Ovary (tissue), 10 donors: ENCODE measurements around the gene FAM120B. TPM values are rescaled to one million over a fixed set of nuclear protein-coding genes. Genes with fewer than 3 reads are reported as not detected.

Experiments
- DNase-seq, 5 donors: peaks; one replicate each; pipeline ENCODE4 v3.0.0-alpha.2; 2019 to 2020
- H3K27ac ChIP-seq, 2 donors: fragments of 200-600 bp; one replicate each; pipeline versions ENCODE4 v1.5.1 to v1.8.0; 2019 to 2022
- H3K27me3 ChIP-seq: fragments of 200-600 bp; one replicate; pipeline ENCODE4 v1.8.0; 2022
- H3K36me3 ChIP-seq: fragments of 200-600 bp; sonication (generic); one replicate; pipeline ENCODE4 v1.5.1; 2019
- H3K4me1 ChIP-seq: one replicate; pipeline ENCODE4 v1.8.1; 2013; ENCODE audit warnings: mild to moderate bottlenecking, moderate library complexity; ENCODE audit not compliant: insufficient read depth
- H3K4me3 ChIP-seq: fragments of 200-600 bp; sonication (generic); one replicate; pipeline ENCODE4 v1.5.1; 2017
- H3K9me3 ChIP-seq, 2 donors: fragments of 200-600 bp in 1 of 2; sonication (generic) in 1 of 2; one replicate each; pipeline versions ENCODE4 v1.5.1 to v1.8.1; 2013 to 2019; ENCODE audit warnings: mild to moderate bottlenecking in 1 of 2, moderate library complexity in 1 of 2
- EP300 ChIP-seq: sonication (generic); formaldehyde crosslinking; IDR thresholded peaks from one replicate; pipeline ENCODE4 v1.6.1; 2017; ENCODE audit warnings: antibody characterized with exemption
- POLR2A ChIP-seq: fragments of 450-650 bp; IDR thresholded peaks from one replicate; pipeline ENCODE4 v1.6.1; 2017; ENCODE audit warnings: antibody characterized with exemption, mild to moderate bottlenecking, moderate library complexity
- WGBS, 3 donors: extraction: QIAGEN DNeasy Blood & Tissue Kit in 1 of 3; methylation state at CpG; one replicate each; pipeline versions ENCODE4 v1.1.5 to v1.1.7; 2013 to 2017; 5-methylcytosine and 5-hydroxymethylcytosine counted together
- intact Hi-C, 4 donors: fragments of 100-400 bp; cut with DNase I; formaldehyde crosslinking; loops; one replicate each; pipeline versions ENCODE4 v1.11.0 to v1.15.1; 2022 to 2023
- long read RNA-seq, 3 donors: library from polyadenylated mRNA in 2 of 3; unstranded in 2 of 3; transcript quantifications; one replicate each; pipeline ENCODE4 v2.0.0 and lab custom pipeline, GENCODE V29; 2021 to 2026
- polyA plus RNA-seq, 2 donors: library from polyadenylated mRNA; stranded (reverse); fragments of 200-250 nt in 1 of 2; fragments of 350-450 nt in 1 of 2; fragmentation: Illumina TruSeq in 1 of 2; extraction: RNeasy Lipid Tissue Mini Kit (QIAGEN cat#74804) in 1 of 2; gene quantifications; one replicate each; pipeline ENCODE4 v1.2.3, GENCODE V29; 2013 to 2014
- total RNA-seq, 7 donors: library from RNA; depleted of rRNA in 2 of 7; stranded (reverse); fragments of >200 nt in 2 of 7; fragmentation: NEBNext Ultra II Directional in 3 of 7; extraction: Animal tissue kit (Norgen Biotek cat#: 25700) in 3 of 7; gene quantifications; one replicate each; pipeline versions ENCODE4 v1.1.0 to v1.2.4, GENCODE V29; 2016 to 2023
- TF ChIP-seq, protein P1 (sequence below), 3 donors: fragments of 450-650 bp in 2 of 3; fragments of 200-600 bp in 1 of 3; IDR thresholded peaks; one replicate each; pipeline versions ENCODE4 v1.5.1 to v1.8.0; 2016 to 2022; ENCODE audit warnings: antibody characterized with exemption in 3 of 3, mild to moderate bottlenecking in 1 of 3
- donor health status: DM: no; HTN: no; CAD: no; lungs with moderate emphysema.
- donor health status: DM: no; HTN: no; CAD: no.
- donor health status: Bipolar disorder and iron deficiency.
- donor health status: DM: yes; HTN: yes; CAD: no.
- donor health status: DM: no; HTN: no; CAD: no.
- donor health status: DM: yes; HTN: yes; CAD: no.

Gene FAM120B, protein sequence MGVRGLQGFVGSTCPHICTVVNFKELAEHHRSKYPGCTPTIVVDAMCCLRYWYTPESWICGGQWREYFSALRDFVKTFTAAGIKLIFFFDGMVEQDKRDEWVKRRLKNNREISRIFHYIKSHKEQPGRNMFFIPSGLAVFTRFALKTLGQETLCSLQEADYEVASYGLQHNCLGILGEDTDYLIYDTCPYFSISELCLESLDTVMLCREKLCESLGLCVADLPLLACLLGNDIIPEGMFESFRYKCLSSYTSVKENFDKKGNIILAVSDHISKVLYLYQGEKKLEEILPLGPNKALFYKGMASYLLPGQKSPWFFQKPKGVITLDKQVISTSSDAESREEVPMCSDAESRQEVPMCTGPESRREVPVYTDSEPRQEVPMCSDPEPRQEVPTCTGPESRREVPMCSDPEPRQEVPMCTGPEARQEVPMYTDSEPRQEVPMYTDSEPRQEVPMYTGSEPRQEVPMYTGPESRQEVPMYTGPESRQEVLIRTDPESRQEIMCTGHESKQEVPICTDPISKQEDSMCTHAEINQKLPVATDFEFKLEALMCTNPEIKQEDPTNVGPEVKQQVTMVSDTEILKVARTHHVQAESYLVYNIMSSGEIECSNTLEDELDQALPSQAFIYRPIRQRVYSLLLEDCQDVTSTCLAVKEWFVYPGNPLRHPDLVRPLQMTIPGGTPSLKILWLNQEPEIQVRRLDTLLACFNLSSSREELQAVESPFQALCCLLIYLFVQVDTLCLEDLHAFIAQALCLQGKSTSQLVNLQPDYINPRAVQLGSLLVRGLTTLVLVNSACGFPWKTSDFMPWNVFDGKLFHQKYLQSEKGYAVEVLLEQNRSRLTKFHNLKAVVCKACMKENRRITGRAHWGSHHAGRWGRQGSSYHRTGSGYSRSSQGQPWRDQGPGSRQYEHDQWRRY
- total RNA-seq, result 10 to 100 TPM; 16.5 to 36.2 (median 28.4) TPM
- polyA plus RNA-seq, result 10 to 100 TPM; 10.6 to 39.3 TPM
- long read RNA-seq, donor 1, full-length matches to known transcripts, result 20 of 60 reads
- long read RNA-seq, donor 1, partial matches to known transcripts, result 18 of 60 reads
- long read RNA-seq, donor 1, other reads (novel, unspliced or antisense), result 22 of 60 reads
- long read RNA-seq, donor 2, full-length matches to known transcripts, result 2 of 15 reads
- long read RNA-seq, donor 2, partial matches to known transcripts, result 13 of 15 reads
- long read RNA-seq, donor 2, other reads (novel, unspliced or antisense), result 0 of 15 reads
- long read RNA-seq, donor 3, full-length matches to known transcripts, result 55 of 79 reads
- long read RNA-seq, donor 3, partial matches to known transcripts, result 7 of 79 reads
- long read RNA-seq, donor 3, other reads (novel, unspliced or antisense), result 17 of 79 reads

GRCh38 chr6:170306324-170307079 lies at the start of gene FAM120B:
Gene FAM120B, plus strand, starts transcription at chr6:170306758. Its CDS starts 10,633 bp downstream, at chr6:170317391.
- Histone ChIP-seq H3K27ac (peak within 1 kb of the TSS in 1 of 2 donors; percentile 65), H3K4me3 (peak within 1 kb of the TSS; percentile 92), H3K27me3 (no peaks in the 10 kb centered on the region), H3K36me3 (no peaks in the 10 kb centered on the region), H3K4me1 (peaks cover 18% of the 10 kb centered on the region), H3K9me3 (no peaks in the 10 kb centered on the region)
- DNase-seq, result peak; percentile 97 to 98 (median 97)
- TF ChIP-seq, protein P1, sequence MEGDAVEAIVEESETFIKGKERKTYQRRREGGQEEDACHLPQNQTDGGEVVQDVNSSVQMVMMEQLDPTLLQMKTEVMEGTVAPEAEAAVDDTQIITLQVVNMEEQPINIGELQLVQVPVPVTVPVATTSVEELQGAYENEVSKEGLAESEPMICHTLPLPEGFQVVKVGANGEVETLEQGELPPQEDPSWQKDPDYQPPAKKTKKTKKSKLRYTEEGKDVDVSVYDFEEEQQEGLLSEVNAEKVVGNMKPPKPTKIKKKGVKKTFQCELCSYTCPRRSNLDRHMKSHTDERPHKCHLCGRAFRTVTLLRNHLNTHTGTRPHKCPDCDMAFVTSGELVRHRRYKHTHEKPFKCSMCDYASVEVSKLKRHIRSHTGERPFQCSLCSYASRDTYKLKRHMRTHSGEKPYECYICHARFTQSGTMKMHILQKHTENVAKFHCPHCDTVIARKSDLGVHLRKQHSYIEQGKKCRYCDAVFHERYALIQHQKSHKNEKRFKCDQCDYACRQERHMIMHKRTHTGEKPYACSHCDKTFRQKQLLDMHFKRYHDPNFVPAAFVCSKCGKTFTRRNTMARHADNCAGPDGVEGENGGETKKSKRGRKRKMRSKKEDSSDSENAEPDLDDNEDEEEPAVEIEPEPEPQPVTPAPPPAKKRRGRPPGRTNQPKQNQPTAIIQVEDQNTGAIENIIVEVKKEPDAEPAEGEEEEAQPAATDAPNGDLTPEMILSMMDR (IDR thresholded peaks at IDR 0.05), result no peak
- TF ChIP-seq POLR2A, result peak; percentile 80
- no peak for TF ChIP-seq EP300
- intact Hi-C loops, result no loop called here
- 0 to 1% (median 0%) methylated on average over 64 to 97 of the region's 97 CpGs for WGBS, 3 donors

GRCh38 chr6:170257376-170257775 lies 49.2 kb upstream of the FAM120B start:
- H3K27me3 ChIP-seq, result no peaks in the 10 kb centered on the region
- intact Hi-C loops, result no loop called here
- H3K4me1 ChIP-seq, result no peaks in the 10 kb centered on the region
- no peak overlapping the region for H3K27ac ChIP-seq
- WGBS, 3 donors, result 77 to 83% (median 82%) methylated on average over 4 of the region's 4 CpGs
- no peaks in the 10 kb centered on the region for H3K9me3 ChIP-seq
- DNase-seq, result no peak
- H3K36me3 ChIP-seq, result no peaks in the 10 kb centered on the region
- TF ChIP-seq POLR2A (no peak), EP300 (no peak)
- TF ChIP-seq, protein P1 (IDR thresholded peaks at IDR 0.05), result no peak
- no peak overlapping the region for H3K4me3 ChIP-seq

GRCh38 chr6:170258407-170258806 lies 48.2 kb upstream of the FAM120B start:
- Histone ChIP-seq H3K27me3 (no peaks in the 10 kb centered on the region), H3K27ac (no peak overlapping the region), H3K9me3 (no peaks in the 10 kb centered on the region), H3K36me3 (no peaks in the 10 kb centered on the region), H3K4me1 (no peaks in the 10 kb centered on the region), H3K4me3 (no peak overlapping the region)
- TF ChIP-seq POLR2A (no peak), EP300 (no peak)
- TF ChIP-seq, protein P1 (IDR thresholded peaks at IDR 0.05), result no peak
- no peak for DNase-seq
- WGBS, 3 donors, result 89 to 97% (median 92%) methylated on average over 6 of the region's 6 CpGs
- intact Hi-C loops, result no loop called here
